Measurements from ENCODE around the gene ELAPOR1. TPM values are rescaled to one million over a fixed set of nuclear protein-coding genes. Genes with fewer than 3 reads are reported as not detected.

Gene ELAPOR1
- total RNA-seq, 1 donor from 2014 or later = 1.2 TPM

GRCh38 chr1:109091078-109091838 lies 22.7 kb upstream of the ELAPOR1 start:
- H3K4me2 ChIP-seq (ENCODE audit: low read length) = peak overlapping the region; percentile 93
- peaks cover 23% of the 10 kb centered on the region for H3K4me1 ChIP-seq (ENCODE audit: insufficient read depth, low read length)
- H3K4me3 Mint-ChIP-seq (ENCODE audit: unreplicated experiment) = peak overlapping the region; percentile 93
- peaks cover 9% of the 10 kb centered on the region for H3K9me3 Mint-ChIP-seq (ENCODE audit: unreplicated experiment)
- peak overlapping the region; percentile 96 for H3K27ac ChIP-seq (ENCODE audit: low read depth, low read length)
- no peaks in the 10 kb centered on the region for H4K20me1 ChIP-seq (ENCODE audit: insufficient read depth, low read length)
- peaks cover 8% of the 10 kb centered on the region for H3K4me1 Mint-ChIP-seq (ENCODE audit: low read depth, unreplicated experiment)
- no peaks in the 10 kb centered on the region for H3K27me3 Mint-ChIP-seq (ENCODE audit: low read depth, unreplicated experiment)
- peaks cover 8% of the 10 kb centered on the region for H3K36me3 ChIP-seq (ENCODE audit: insufficient read depth, low read length)
- H3K9ac ChIP-seq (ENCODE audit: low read length) = peak overlapping the region; percentile 94
- no peak for TF ChIP-seq EZH2 (IDR thresholded peaks at IDR 0.05; ENCODE audit: insufficient read depth, low read length)
- TF ChIP-seq CTCF (IDR thresholded peaks at IDR 0.05; ENCODE audit: insufficient read depth, low read depth, low read length) = no peak
- H3K4me3 ChIP-seq (ENCODE audit: insufficient read depth, low read depth, low read length) = peak overlapping the region; percentile 77
- H3K9me3 ChIP-seq (ENCODE audit: insufficient read depth, low read depth, low read length) = no peaks in the 10 kb centered on the region
- DNase-seq (ENCODE audit: low read depth) = peak; percentile 53
- peak overlapping the region; percentile 90 for H2AFZ ChIP-seq (ENCODE audit: low read depth, low read length)
- H3K79me2 ChIP-seq (ENCODE audit: insufficient read depth, low read length) = peaks cover 53% of the 10 kb centered on the region
- no peak for FAIRE-seq
- H3K36me3 Mint-ChIP-seq (ENCODE audit: low read depth, unreplicated experiment) = peaks cover 6% of the 10 kb centered on the region
- H3K27me3 ChIP-seq (ENCODE audit: insufficient read depth, low read length) = no peaks in the 10 kb centered on the region
- H3K27ac Mint-ChIP-seq (ENCODE audit: unreplicated experiment) = peak overlapping the region; percentile 99

DNA sequence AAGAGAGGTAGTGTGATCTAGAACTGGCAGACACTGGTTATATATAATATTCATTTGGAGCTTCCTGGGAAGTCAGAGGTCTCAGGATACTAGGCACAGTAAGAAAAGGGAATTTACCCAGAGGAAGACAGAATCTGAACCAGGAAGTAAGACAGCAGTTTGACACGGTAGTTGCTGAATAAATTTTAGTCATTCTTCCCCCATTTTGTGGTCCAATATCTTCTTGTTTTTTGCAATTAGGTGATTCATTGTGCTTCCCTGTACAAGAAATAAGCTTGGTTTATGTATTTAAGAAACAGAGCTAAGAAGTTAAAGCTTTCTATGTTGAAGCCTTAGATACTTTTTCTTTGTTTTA lies 22.1 kb upstream of the ELAPOR1 start:
- Histone ChIP-seq H3K27me3 (ENCODE audit: insufficient read depth, low read length) (no peaks in the 10 kb centered on the region), H3K36me3 (ENCODE audit: insufficient read depth, low read length) (peaks cover 8% of the 10 kb centered on the region), H3K79me2 (ENCODE audit: insufficient read depth, low read length) (peaks cover 53% of the 10 kb centered on the region), H3K4me1 (ENCODE audit: insufficient read depth, low read length) (peaks cover 23% of the 10 kb centered on the region), H3K4me2 (ENCODE audit: low read length) (peak overlapping the region; percentile 93), H3K27ac (ENCODE audit: low read depth, low read length) (peak overlapping the region; percentile 96), H3K9ac (ENCODE audit: low read length) (peak overlapping the region; percentile 94), H3K9me3 (ENCODE audit: insufficient read depth, low read depth, low read length) (no peaks in the 10 kb centered on the region), H4K20me1 (ENCODE audit: insufficient read depth, low read length) (no peaks in the 10 kb centered on the region), H3K4me3 (ENCODE audit: insufficient read depth, low read depth, low read length) (peak overlapping the region; percentile 77), H2AFZ (ENCODE audit: low read depth, low read length) (no peak overlapping the region)
- Mint-ChIP-seq H3K27me3 (ENCODE audit: low read depth, unreplicated experiment) (no peaks in the 10 kb centered on the region), H3K27ac (ENCODE audit: unreplicated experiment) (peak overlapping the region; percentile 99), H3K4me3 (ENCODE audit: unreplicated experiment) (peak overlapping the region; percentile 93), H3K36me3 (ENCODE audit: low read depth, unreplicated experiment) (peaks cover 6% of the 10 kb centered on the region), H3K4me1 (ENCODE audit: low read depth, unreplicated experiment) (peaks cover 8% of the 10 kb centered on the region), H3K9me3 (ENCODE audit: unreplicated experiment) (peaks cover 9% of the 10 kb centered on the region)
- TF ChIP-seq CTCF (IDR thresholded peaks at IDR 0.05; ENCODE audit: insufficient read depth, low read depth, low read length) (no peak), EZH2 (IDR thresholded peaks at IDR 0.05; ENCODE audit: insufficient read depth, low read length) (no peak)
- DNase-seq (ENCODE audit: low read depth) (no peak), FAIRE-seq (no peak)

- no peak overlapping the region for H3K27ac ChIP-seq (ENCODE audit: low read depth, low read length)
- H2AFZ ChIP-seq (ENCODE audit: low read depth, low read length) = no peak overlapping the region
- Mint-ChIP-seq H3K9me3 (ENCODE audit: unreplicated experiment) (peaks cover 6% of the 10 kb centered on the region), H3K36me3 (ENCODE audit: low read depth, unreplicated experiment) (peaks cover 6% of the 10 kb centered on the region), H3K4me3 (ENCODE audit: unreplicated experiment) (no peak overlapping the region), H3K27me3 (ENCODE audit: low read depth, unreplicated experiment) (no peaks in the 10 kb centered on the region), H3K4me1 (ENCODE audit: low read depth, unreplicated experiment) (peaks cover 8% of the 10 kb centered on the region), H3K27ac (ENCODE audit: unreplicated experiment) (peak overlapping the region; percentile 63)
- DNase-seq (ENCODE audit: low read depth) = peak; percentile 51
- H3K9ac ChIP-seq (ENCODE audit: low read length) = peak overlapping the region; percentile 15
- H3K27me3 ChIP-seq (ENCODE audit: insufficient read depth, low read length) = no peaks in the 10 kb centered on the region
- H4K20me1 ChIP-seq (ENCODE audit: insufficient read depth, low read length) = no peaks in the 10 kb centered on the region
- TF ChIP-seq CTCF (IDR thresholded peaks at IDR 0.05; ENCODE audit: insufficient read depth, low read depth, low read length) (no peak), EZH2 (IDR thresholded peaks at IDR 0.05; ENCODE audit: insufficient read depth, low read length) (no peak)
- H3K4me1 ChIP-seq (ENCODE audit: insufficient read depth, low read length) = peaks cover 21% of the 10 kb centered on the region
- peak overlapping the region; percentile 42 for H3K4me2 ChIP-seq (ENCODE audit: low read length)
- no peak for FAIRE-seq
- peaks cover 52% of the 10 kb centered on the region for H3K79me2 ChIP-seq (ENCODE audit: insufficient read depth, low read length)
- no peaks in the 10 kb centered on the region for H3K9me3 ChIP-seq (ENCODE audit: insufficient read depth, low read depth, low read length)
- H3K36me3 ChIP-seq (ENCODE audit: insufficient read depth, low read length) = peaks cover 8% of the 10 kb centered on the region
- H3K4me3 ChIP-seq (ENCODE audit: insufficient read depth, low read depth, low read length) = no peak overlapping the region
Measured at GRCh38 chr1:109094377-109094803, 19.5 kb upstream of the ELAPOR1 start.
